GM23248 (cell line): ENCODE measurements around the gene VAPA.
"Not testable (repeated sequence)": the region's sequence is repeated elsewhere in the genome, so short reads cannot be mapped to it uniquely, and the experiment has no call there.

Experiments
- EZH2 ChIP-seq: fragments of 200-600 bp; sonication (generic); IDR thresholded peaks from 2 replicates; pipeline ENCODE4 v1.6.1; 2018; ENCODE audit warnings: antibody characterized with exemption, mild to moderate bottlenecking; ENCODE audit not compliant: insufficient read depth, poor library complexity, severe bottlenecking
- EZH2phosphoT487 ChIP-seq: fragments of 200-600 bp; sonication (generic); IDR thresholded peaks from 2 replicates; pipeline ENCODE4 v1.6.1; 2018; ENCODE audit warnings: antibody characterized with exemption, moderate library complexity, mild to moderate bottlenecking, low read depth; ENCODE audit not compliant: insufficient read depth

GRCh38 chr18:9902264-9902663 lies 11.6 kb upstream of the VAPA start:
- TF ChIP-seq EZH2phosphoT487, EZH2: not testable (repeated sequence)
